ENCODE measurements around the gene THBS4. TPM values are rescaled to one million over a fixed set of nuclear protein-coding genes. Genes with fewer than 3 reads are reported as not detected.
"Not testable (repeated sequence)": the region's sequence is repeated elsewhere in the genome, so short reads cannot be mapped to it uniquely, and the experiment has no call there.

Gene THBS4
- total and polyA plus RNA-seq, 4 donors, result 0.08 to 0.28 (median 0.20) TPM

DNA sequence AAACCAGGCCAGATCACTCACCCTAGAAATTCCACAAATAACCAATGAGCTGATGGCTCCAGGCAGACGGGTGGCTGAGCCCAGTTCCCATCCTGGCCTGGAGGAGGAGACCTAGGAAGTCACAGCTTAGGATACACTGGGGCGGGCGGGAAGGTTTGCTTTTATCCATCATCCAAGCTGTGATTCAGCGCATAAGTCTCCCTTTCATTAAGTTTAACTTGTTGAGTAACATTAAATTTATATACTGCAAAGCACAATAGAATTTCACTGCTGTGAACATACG, 55.7 kb downstream of the THBS4 start:
- peaks cover 0 to 6% (median 0%) of the 10 kb centered on the region in 4 donors for H3K4me1 ChIP-seq (ENCODE audit: control insufficient read depth in 4 of 4, insufficient read depth in 4 of 4, low read length in 3 of 4)
- 96% methylated on average over 5 of the region's 5 CpGs for WGBS
- DNase-seq (ENCODE audit: low spot score), result no peak
- no peaks in the 10 kb centered on the region for H3K36me3 ChIP-seq (ENCODE audit: control insufficient read depth in 4 of 4, insufficient read depth in 3 of 4, low read depth in 1 of 4, low read length in 3 of 4)
- no peaks in the 10 kb centered on the region for H3K9me3 ChIP-seq (ENCODE audit: control insufficient read depth in 4 of 4, low read length in 3 of 4)
- H3K27me3 ChIP-seq (ENCODE audit: control insufficient read depth in 4 of 4, insufficient read depth in 4 of 4, low read length in 3 of 4), result no peaks in the 10 kb centered on the region
- no peak overlapping the region for H3K27ac ChIP-seq (ENCODE audit: low read depth in 1 of 2, low read length in 2 of 2)
- no peak overlapping the region for H3K9ac ChIP-seq (ENCODE audit: low read depth in 1 of 2, low read length in 2 of 2)
- TF ChIP-seq, protein P1, sequence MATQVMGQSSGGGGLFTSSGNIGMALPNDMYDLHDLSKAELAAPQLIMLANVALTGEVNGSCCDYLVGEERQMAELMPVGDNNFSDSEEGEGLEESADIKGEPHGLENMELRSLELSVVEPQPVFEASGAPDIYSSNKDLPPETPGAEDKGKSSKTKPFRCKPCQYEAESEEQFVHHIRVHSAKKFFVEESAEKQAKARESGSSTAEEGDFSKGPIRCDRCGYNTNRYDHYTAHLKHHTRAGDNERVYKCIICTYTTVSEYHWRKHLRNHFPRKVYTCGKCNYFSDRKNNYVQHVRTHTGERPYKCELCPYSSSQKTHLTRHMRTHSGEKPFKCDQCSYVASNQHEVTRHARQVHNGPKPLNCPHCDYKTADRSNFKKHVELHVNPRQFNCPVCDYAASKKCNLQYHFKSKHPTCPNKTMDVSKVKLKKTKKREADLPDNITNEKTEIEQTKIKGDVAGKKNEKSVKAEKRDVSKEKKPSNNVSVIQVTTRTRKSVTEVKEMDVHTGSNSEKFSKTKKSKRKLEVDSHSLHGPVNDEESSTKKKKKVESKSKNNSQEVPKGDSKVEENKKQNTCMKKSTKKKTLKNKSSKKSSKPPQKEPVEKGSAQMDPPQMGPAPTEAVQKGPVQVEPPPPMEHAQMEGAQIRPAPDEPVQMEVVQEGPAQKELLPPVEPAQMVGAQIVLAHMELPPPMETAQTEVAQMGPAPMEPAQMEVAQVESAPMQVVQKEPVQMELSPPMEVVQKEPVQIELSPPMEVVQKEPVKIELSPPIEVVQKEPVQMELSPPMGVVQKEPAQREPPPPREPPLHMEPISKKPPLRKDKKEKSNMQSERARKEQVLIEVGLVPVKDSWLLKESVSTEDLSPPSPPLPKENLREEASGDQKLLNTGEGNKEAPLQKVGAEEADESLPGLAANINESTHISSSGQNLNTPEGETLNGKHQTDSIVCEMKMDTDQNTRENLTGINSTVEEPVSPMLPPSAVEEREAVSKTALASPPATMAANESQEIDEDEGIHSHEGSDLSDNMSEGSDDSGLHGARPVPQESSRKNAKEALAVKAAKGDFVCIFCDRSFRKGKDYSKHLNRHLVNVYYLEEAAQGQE (IDR thresholded peaks at IDR 0.05), result no peak
- TF ChIP-seq GABPA (IDR thresholded peaks at IDR 0.05 in 1 of 2, conservative IDR thresholded peaks at IDR 0.05 in 1 of 2), result no peak
- TF ChIP-seq, protein P2, sequence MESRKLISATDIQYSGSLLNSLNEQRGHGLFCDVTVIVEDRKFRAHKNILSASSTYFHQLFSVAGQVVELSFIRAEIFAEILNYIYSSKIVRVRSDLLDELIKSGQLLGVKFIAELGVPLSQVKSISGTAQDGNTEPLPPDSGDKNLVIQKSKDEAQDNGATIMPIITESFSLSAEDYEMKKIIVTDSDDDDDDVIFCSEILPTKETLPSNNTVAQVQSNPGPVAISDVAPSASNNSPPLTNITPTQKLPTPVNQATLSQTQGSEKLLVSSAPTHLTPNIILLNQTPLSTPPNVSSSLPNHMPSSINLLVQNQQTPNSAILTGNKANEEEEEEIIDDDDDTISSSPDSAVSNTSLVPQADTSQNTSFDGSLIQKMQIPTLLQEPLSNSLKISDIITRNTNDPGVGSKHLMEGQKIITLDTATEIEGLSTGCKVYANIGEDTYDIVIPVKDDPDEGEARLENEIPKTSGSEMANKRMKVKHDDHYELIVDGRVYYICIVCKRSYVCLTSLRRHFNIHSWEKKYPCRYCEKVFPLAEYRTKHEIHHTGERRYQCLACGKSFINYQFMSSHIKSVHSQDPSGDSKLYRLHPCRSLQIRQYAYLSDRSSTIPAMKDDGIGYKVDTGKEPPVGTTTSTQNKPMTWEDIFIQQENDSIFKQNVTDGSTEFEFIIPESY (IDR thresholded peaks at IDR 0.05), result no peak
- no peak for TF ChIP-seq RXRA (IDR thresholded peaks at IDR 0.05)
- no peak for TF ChIP-seq HNF4G (IDR thresholded peaks at IDR 0.05)
- TF ChIP-seq YY1 (IDR thresholded peaks at IDR 0.05), result no peak
- TF ChIP-seq FOXA1 (IDR thresholded peaks at IDR 0.05), result no peak
- H3K4me3 ChIP-seq (ENCODE audit: low read depth in 1 of 3, low read length in 3 of 3), result no peak overlapping the region

DNA sequence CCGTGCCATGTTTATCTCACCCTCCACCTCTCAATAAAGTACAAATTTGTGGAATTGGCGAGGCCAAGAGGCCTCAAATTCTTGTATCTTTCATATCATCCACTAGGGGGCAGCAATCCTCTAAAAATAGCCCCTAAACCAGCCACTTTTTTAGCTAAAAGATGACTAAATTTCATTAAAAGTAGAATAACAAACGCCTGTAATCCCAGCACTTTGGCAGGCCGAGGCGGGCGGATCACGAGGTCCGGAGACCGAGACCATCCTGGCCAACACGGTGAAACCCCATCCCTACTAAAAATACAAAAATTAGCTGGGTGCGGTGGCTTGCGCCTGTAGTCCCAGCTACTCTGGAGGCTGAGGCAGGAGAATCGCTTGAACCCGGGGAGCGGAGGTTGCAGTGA, 56.6 kb downstream of the THBS4 start:
- H3K27me3 ChIP-seq (ENCODE audit: control insufficient read depth in 4 of 4, insufficient read depth in 4 of 4, low read length in 3 of 4); H3K4me1 ChIP-seq (ENCODE audit: control insufficient read depth in 4 of 4, insufficient read depth in 4 of 4, low read length in 3 of 4); H3K36me3 ChIP-seq (ENCODE audit: control insufficient read depth in 4 of 4, insufficient read depth in 3 of 4, low read depth in 1 of 4, low read length in 3 of 4); H3K4me3 ChIP-seq (ENCODE audit: low read depth in 1 of 3, low read length in 3 of 3); DNase-seq (ENCODE audit: low spot score); H3K9ac ChIP-seq (ENCODE audit: low read depth in 1 of 2, low read length in 2 of 2); H3K27ac ChIP-seq (ENCODE audit: low read depth in 1 of 2, low read length in 2 of 2); H3K9me3 ChIP-seq (ENCODE audit: control insufficient read depth in 4 of 4, low read length in 3 of 4): not testable (repeated sequence)
- TF ChIP-seq, protein P3, sequence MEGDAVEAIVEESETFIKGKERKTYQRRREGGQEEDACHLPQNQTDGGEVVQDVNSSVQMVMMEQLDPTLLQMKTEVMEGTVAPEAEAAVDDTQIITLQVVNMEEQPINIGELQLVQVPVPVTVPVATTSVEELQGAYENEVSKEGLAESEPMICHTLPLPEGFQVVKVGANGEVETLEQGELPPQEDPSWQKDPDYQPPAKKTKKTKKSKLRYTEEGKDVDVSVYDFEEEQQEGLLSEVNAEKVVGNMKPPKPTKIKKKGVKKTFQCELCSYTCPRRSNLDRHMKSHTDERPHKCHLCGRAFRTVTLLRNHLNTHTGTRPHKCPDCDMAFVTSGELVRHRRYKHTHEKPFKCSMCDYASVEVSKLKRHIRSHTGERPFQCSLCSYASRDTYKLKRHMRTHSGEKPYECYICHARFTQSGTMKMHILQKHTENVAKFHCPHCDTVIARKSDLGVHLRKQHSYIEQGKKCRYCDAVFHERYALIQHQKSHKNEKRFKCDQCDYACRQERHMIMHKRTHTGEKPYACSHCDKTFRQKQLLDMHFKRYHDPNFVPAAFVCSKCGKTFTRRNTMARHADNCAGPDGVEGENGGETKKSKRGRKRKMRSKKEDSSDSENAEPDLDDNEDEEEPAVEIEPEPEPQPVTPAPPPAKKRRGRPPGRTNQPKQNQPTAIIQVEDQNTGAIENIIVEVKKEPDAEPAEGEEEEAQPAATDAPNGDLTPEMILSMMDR (IDR thresholded peaks at IDR 0.05; ENCODE audit: low read depth, low read length, missing input control), result peak; percentile 65
- peak; percentile 89 for TF ChIP-seq RAD21 (IDR thresholded peaks at IDR 0.05)
- WGBS, result 35% methylated on average over 15 of the region's 15 CpGs

DNA sequence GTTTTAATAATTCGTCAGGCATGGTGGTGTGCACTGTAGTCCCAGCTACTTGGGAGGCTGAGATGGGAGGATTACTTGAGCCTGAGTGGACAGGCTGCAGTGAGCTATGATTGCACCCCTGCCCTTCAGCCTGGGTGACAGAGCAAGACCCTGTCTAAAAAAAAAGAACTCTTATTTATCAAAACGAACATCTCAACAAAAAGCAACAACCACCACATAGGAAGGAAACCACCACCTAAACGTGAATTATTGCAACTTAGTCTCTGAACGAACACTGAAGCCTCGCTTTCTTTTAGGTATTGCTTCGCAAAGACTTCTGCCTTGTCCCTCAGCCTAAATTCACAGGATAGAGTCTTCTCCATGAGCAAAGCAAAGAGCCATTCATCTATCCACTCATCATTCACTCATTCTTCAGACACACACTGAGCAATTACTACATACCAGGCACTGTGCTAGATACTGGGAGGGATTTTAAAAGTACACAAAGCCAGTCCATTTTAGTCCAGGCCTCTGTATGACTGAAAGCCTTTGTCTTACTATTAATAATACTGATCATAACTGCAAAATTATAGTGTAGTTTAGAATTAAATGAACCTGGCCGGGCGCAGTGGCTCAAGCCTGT, 57.4 kb downstream of the THBS4 start:
- DNase-seq (ENCODE audit: low spot score), result no peak
- H3K4me3 ChIP-seq (ENCODE audit: low read depth in 1 of 3, low read length in 3 of 3), result no peak overlapping the region
- H3K27ac ChIP-seq (ENCODE audit: low read depth in 1 of 2, low read length in 2 of 2), result no peak overlapping the region
- WGBS, result 89% methylated on average over 8 of the region's 8 CpGs
- no peak for TF ChIP-seq GABPA (IDR thresholded peaks at IDR 0.05 in 1 of 2, conservative IDR thresholded peaks at IDR 0.05 in 1 of 2)
- TF ChIP-seq, protein P4, sequence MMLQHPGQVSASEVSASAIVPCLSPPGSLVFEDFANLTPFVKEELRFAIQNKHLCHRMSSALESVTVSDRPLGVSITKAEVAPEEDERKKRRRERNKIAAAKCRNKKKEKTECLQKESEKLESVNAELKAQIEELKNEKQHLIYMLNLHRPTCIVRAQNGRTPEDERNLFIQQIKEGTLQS (IDR thresholded peaks at IDR 0.05), result no peak
- TF ChIP-seq, protein P5, sequence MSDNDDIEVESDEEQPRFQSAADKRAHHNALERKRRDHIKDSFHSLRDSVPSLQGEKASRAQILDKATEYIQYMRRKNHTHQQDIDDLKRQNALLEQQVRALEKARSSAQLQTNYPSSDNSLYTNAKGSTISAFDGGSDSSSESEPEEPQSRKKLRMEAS (IDR thresholded peaks at IDR 0.05), result no peak
- TF ChIP-seq RXRA (IDR thresholded peaks at IDR 0.05), result no peak
- no peak for TF ChIP-seq EGR1 (IDR thresholded peaks at IDR 0.05; ENCODE audit: low read depth in 2 of 2)
- H3K4me1 ChIP-seq (ENCODE audit: control insufficient read depth in 4 of 4, insufficient read depth in 4 of 4, low read length in 3 of 4), result peaks cover 0 to 6% (median 0%) of the 10 kb centered on the region in 4 donors
- no peak overlapping the region for H3K9ac ChIP-seq (ENCODE audit: low read depth in 1 of 2, low read length in 2 of 2)
- H3K27me3 ChIP-seq (ENCODE audit: control insufficient read depth in 4 of 4, insufficient read depth in 4 of 4, low read length in 3 of 4), result no peaks in the 10 kb centered on the region
- no peaks in the 10 kb centered on the region for H3K9me3 ChIP-seq (ENCODE audit: control insufficient read depth in 4 of 4, low read length in 3 of 4)
- H3K36me3 ChIP-seq (ENCODE audit: control insufficient read depth in 4 of 4, insufficient read depth in 3 of 4, low read depth in 1 of 4, low read length in 3 of 4), result no peaks in the 10 kb centered on the region
